Activated naive CD4-positive, alpha-beta T cell (primary cell): Measurements from ENCODE around the gene ETV3.

Experiments used
- DNase-seq, 4 experiments: peaks; one replicate each; lab custom pipeline; 2025; lab: John Stamatoyannopoulos, UW

The ETV3 gene

DNA sequence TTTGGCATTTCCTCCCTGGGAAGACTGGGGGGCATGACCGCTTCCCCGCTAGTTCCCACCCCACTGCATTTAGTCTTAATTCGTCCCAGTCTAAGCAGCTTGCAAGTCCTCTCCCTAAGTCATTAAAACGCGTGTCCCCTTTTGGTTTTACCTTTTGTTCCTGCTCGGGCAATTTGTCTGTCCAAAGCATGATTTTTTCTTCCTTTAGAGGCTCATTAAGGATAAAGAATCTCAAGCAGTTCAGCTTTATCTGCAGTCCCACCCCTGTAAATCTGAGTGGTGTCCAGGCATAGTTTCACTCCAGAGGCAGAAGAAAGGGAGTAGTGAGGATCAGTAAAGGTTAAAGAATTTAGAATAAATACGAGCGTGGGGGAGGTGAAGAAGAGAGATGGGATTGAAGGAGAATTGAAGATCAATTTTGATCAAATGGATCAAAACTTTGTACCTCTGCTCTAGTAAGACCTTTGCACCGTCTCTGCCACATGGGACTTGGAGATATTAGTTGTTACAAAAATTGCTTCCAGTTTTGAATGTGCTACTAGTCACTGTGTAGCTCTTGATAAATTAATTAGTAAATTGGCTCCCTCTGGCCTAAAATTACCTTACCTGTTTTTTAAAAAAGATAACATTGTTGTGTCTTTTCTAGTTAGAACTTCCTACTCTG lies 989 bp upstream of the ETV3 start:
- DNase-seq: no peak

DNA sequence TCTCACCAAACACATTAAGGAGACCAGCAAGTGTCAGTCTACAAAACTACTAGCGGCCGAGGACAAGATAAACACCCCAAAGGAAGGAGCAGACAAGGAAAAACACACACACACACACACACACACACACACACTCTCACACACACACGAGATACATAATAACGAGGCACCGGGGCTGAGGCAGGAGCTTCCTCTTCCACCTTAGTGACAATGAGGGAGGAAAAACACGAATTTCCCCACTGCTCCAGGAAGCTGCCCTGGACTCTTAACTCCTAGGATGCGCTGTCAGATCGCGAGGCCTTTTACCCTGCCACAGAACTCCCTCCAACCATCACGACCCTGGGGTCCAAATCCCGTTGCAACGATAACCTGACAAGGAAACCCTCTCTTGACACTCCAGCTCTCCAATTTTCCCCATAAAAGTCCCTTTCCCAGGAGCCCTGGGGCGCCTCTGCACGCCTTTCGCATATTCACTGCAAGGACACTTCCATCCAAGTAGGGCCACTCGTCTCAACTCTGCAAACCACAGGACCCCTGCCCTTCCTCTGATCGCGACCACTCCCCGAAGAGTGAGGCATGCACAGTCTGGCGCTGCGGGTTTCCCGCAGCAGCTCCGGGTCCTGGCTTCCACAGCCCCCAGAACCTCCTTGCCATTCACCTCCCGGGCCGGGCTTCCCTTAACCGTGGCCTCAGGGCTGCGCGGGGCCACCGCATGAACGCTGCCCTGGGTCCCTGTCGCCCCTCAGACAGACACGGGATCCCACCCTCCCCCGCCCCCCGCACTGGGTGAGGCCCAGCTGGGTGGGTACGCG lies 581 bp downstream of the ETV3 start:
- peak in 1 of 4 experiments; percentile 43 for DNase-seq

DNA sequence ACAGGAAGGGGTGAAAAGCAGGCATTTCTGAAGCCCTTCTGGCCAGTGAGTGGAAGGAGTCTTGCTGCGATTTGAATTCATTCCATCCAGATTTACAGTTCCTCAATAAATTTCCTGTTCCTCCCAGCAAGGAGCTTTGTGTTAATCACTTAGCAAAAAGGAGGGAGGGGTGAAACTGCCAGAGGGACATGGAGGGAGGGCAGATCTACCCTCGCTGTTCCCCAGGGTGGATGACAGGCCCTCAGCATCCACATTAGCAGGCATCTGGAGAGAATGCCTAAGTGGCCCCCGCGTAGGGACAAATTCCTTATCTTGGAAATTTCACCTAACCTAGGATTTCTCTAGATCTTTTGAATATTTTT lies 1.2 kb downstream of the ETV3 start:
- no peak for DNase-seq

DNA sequence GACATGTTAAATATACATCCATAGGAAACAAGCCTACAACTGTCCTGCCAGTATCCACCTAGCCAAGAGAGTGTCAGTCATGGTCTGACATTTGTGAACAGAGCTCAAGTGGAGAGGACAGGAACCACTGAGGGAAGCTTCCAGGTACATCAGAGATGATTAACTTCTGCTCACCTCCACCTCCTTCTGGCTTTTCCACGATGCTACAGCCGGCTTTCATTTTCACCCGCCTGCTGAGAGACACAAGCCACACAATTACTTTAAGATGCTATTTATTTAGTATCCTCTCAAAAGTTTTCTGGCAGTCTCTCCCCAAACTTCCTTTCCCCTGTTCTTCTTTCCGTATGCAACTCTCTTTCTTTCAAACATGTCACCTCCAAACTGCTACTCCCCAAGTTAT lies 2.1 kb downstream of the ETV3 start:
- no peak for DNase-seq

DNA sequence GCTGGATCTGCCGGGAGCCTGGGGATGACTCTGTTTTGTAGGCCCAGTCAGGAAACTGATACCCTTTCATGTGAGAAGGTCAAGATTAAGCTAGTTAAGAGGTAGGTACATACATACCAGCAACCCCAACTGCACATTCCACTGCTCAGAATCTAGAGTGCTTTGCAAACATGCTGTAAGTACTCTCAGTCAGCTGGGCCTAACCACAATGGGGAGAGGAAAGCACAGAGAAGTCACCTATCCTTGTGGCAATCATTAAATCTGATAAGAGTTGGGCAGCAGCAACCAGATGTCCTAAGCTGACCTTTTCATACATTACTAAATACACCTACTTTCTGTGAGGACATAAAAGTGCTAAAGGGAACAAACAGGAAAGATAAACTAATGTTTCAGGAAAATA lies 2.5 kb downstream of the ETV3 start:
- DNase-seq: no peak

DNA sequence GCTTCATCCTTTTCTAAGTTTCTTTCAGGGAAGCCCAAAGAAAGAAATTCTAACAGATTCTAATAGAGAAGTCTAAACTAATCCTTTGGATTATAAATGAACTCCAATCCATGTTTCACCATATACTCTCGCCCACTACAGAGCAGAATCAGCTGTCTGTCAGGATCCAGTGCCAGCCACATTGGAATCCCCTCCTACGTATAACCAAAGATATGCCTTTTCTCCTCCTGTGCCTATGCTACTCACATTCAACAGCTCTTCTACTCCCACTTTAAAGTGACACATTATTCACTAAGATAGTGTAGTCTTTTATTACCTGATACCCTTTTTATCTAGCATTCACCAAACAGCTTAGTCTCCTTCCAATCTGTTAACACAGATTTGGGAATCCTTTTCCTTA lies 3.1 kb downstream of the ETV3 start:
- DNase-seq: no peak

DNA sequence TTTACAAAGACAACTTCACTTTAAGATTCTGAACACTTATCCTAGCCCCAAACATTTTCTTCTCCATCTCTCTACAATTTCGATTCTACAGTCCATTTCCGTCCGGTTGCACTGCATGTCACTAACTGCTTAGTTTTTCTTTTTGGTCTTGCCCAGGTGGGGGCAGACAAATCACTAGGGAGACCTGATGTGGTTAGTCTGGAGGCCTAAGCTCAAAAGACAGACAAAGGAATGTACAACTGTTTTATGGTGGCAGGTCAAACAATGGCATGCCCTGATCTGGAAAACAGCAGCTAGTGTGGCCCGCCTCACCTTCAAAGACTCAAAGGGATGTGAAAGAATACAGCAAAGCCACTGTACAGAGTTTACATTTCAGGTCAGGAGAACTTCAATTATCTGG lies 3.8 kb downstream of the ETV3 start:
- DNase-seq: no peak

DNA sequence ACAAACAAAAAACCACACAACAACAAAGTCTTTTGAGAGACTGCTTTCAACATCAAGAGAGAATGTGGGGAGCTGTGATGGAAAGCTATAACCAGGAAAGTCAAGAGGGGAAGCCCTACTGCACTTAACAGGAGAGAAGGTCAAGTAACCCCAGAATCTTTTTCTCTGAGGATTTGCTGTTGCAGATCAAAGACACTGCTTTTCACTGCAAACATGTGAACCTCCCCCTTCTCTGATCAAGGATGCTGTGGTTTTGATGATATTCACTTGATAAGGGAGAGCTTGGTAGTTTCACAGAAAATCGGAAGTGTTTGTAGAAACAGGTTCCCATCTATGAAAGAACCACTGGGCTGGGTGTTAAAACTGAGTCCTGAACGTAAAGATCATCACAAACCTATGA lies 4.8 kb downstream of the ETV3 start:
- no peak for DNase-seq

DNA sequence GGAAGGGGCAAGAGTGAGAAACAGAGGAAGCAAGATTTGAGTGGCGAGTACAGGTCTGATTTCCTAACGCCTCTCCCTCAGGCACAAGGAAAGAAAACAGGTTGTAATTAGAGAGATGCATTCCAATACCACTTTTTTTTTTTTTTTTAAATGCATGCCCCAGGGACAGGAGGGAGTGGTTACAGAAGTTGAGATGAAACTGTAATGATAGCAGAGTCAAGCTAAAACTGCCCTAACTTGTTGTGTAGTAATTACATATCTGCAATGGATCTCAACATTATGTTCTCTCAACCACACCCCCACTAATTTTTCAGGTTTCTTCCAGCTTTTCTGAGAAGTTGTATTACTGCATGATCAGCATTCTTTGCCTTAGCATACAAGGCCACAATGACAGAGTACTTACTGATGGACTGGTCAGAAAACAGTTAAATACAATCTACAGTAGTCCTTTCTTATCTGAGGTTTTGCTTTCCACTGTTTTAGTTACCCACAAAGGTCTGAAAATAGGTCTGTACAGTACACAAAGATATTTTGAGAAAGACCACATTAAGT lies 5.5 kb downstream of the ETV3 start:
- DNase-seq: no peak

DNA sequence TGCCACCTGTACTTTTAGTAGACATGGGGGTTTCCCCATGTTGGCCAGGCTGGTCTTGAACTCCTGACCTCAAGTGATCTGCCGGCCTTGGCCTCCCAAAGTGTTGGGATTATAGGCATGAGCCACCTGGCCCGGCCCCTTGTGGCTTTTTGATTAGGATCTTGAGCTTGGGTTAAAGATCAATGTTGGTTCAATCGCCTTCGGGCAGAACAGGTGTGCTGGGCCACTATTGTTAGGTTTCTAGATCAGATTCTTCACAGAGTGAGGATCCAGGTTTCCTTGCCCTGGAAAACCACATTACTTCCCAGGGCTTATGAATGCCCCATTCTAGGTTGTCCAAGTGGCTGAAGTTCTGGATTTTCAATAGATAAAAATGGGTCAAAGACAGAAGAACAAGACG lies 6.1 kb downstream of the ETV3 start:
- DNase-seq: no peak

DNA sequence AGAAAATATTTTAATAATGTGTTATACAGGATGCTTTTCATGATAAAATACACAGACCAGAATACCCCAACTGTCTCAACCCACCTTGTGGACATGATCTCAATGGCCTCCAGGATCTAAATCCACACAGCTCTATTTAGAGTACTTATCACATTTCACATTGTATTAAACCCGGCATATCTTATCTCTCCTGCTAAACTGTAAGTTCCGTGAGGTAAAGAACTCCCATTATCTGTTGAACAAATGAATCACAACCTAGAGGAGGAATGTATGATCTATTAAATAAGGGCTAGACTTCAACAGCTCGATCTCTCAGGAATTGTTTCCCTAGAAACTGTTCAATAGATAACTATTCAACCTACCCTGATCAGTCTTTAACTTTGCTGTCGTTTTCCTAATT lies 6.9 kb downstream of the ETV3 start:
- no peak for DNase-seq

DNA sequence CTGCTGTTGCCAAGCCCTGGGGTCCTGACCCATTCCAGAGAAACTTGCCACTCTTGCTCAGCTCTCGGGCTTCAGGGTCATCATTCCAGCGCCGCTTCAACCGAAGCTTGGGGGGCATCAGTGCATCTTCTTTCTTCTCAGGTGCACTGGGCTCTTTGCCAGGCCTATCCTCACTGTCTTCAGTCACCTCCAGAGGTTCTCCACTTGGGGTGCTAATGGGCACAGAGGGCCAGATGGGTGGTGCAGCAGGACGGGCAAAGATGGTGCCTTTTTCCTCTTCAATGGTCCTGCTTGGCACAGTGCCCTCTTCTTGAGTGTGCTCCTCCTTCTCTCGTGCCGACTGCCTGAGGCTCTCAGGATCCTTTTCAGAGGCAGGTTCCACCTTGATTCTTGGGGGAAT lies 13.3 kb downstream of the ETV3 start:
- no peak for DNase-seq

DNA sequence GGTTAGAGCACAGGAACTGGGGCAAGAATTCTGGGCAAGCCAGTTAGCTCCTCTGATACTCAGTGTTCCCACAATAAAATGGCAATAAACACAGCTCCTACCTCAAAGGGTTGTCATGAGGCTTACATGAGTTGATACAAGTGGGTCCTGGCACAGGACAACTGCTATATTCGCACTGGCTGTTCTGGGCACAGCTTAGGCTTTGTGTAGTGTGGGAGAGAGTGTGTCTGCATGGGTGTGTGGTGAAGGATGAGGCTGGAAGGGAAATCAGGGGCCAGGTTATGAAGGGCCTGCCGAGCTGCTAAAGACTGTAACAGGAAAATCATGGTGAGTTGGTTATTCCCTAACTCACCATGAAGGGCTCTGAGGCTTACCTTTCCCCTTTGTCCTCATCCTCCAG lies 18.7 kb downstream of the ETV3 start:
- no peak for DNase-seq

DNA sequence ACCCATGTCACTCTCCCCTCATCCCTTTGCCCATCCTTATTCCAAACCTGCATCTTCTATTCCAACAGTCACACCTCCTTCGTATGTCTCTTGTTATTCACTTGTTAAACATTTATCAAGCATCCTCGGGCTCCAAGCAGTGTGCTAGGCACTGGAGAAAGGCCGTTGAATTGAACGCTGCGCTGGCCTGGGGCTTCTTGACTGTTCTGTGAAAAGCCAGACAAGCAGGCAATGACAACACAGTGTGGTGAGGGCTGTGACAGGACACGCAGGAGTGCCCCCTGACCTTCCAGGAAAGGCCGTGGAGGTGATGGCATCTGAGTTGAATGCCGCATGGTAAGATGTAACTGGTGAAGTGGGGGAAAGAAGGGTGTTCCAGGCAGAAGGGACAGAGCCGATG lies 19.2 kb downstream of the ETV3 start:
- no peak for DNase-seq

DNA sequence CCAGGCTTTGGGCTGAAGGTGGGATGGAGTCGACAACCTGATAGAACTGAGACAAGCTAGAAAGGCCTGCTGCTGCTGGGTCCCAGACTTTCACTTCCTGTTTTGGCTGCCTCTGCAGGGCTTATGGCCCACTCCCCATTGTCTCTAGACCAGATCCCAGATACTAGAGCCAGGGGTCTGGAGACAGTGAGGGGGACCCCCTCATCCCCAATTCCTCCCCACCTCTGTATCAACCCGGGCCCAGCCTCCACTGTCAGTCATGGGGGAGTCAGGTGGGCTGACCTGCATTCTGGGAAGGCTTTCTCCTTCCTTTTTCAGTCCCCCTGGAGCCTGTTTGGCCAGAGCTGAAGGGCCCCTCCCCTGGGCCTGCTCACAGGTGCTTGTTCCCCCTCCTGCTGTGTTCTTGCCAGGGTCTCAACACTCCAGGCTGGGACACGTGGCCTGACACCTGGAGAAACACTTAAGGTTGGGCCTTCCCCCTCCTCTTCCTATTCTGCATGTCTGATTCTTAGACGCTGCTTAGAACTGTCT lies 20.6 kb downstream of the ETV3 start:
- DNase-seq: no peak

DNA sequence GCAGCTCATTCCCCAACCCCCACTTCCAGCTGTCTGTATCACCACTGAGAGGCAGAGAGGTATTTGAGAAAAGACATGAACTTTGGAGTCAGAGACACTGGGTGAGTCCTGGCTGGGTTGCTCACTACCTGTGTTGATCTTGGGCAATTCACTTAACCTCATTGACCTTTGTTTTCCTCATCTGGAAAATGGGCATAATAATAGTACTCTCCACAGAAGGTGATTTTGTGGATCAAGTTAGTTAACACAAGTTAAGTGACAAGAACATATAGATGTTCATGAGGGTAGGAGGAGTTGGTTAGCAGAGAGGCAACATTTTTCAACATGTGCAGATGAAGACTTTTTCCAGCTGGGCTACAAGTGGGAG lies 21.5 kb downstream of the ETV3 start:
- no peak for DNase-seq

DNA sequence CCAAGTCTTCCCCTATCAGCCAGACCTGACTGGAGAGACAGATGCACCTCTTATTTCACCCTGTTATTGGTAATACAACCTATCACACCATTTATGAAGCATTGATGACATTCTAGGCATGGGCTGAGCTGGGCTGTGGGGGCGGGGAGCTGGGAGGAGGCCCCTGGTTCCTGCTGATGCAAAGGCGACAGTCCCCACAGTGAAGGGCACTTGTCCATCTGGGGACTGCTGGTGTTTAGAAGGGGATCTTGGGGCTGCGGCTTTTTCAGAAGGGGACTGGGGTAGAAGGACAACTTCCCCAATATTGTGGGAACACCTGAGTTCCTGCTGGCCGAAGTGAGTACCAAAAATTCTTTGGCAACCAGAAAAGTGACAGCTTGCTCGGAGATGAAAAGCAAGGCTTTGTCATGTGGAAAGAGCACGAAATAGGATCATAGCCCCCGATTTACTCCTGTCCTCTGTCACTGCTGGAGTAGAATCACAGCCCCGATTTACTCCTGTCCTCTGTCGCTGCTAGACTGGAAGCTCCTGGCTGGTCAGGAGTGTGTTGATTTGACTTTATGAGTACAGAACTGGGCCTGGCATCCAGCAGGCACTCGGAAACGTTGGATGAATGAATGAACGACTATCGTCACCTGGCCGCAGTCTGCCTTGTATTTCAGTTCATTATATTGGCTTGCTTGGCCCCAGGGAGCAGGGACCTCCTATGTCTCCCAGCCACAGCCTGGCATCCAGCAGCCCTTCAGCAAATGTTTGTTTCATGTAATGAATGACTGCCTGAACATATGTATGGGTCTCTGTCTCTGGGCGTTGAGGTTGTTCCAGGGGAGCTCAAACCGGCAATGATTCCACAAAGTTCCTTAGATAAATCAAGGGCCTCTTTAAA lies 22.1 kb downstream of the ETV3 start:
- no peak for DNase-seq

DNA sequence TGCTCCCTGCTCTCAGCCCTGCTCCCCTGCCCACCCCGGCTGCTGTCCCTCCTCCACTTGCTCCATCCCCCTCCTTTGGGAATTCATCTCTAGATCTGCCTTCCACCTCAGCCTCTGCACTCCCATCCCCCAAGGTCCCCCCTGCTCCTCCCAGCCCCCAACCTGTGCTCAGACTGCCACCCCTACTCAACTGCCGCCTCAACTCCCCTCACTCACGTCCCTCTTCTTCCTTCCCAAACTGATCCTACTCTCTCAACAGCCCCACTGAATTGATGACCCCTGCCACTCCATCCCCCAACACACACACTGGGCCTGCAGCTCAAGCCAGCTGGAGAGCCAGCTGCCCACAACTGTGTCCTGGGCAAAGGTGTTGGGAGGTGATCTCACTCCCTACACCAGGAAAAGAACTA lies 22.8 kb downstream of the ETV3 start:
- no peak for DNase-seq

DNA sequence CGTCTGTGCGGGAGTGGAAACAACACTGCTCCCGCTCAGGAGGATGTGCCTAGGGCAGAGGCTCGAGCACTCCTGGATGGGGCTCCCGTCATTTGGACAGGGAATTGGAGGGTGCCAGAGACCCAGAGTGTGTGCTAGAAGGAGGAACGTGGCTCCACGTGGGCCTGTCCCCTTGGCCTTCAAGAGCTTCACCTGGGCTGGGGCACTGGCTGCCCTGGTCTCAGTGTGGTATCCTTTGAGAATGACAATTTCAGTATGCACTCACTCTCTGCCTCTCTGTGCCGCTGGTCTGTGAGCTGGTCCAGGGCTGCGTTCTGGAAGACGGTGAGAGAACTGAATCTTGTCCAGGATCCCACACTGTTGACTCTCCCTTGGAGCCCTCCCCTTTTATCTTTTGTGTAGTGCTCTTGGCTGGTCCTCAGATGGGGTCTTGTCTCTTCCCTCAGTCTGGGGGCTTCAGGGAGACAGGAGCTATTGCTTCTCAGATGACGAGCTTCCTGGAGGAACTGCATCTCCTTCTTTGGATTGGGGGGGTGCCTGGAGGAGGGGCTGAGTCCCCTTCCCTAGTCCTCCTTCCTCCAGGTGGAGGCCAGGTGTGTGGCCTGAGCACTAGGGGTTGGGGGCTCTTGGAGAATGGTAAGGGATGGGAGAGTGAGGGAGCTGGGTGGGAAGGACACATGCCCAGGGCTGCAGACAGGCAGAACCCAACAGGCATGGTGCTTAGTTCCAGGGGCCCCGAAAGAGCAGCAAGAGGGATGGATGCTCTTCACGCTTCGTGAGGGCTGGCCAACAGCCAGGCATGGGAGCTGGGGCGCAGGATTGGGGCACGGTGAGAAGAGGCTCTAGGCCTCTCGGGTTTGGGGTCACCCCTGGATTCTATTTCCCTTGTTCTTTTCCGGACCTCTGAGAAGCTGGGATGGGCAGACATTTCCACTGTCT lies 23.7 kb downstream of the ETV3 start:
- DNase-seq: no peak

DNA sequence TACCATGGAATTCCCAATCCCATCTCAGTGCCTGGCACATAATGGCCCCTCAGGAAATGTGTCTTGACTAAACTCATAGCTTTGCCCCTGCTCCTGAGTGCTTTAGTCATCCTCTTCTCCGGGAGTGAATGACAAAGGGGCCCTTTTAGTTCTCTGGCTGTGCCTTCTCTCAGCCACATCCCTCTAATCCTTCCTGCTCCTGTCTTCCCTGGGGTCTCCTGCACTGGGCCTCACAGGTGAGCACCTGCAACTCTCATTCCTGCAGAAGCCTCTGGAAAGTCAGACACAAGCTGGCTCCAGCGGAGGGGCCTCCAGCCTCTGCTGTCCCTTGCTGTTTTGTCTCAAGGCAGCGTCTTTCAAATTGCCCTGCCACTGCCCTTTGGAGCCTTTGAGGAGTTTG lies 24.6 kb downstream of the ETV3 start:
- DNase-seq: no peak

DNA sequence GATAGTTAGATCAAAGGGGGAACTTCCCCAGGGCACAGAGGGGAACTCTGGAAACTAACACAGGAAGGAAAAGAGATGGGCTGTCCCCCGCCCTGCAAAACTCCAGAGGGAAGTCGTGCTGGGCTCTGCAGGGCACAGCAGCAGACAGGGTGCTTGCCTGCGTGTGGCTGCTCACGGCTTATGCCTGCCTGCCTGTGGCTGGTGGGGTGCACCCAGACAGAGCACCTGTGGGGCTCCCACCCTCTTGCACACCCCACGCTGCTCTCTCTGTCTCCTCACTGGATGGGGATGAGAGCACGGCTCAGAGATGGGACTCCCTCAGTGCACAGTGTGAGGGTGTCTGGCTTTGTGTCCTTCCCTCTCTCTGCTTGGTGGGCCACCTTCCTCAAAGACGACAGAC lies 25.1 kb downstream of the ETV3 start:
- no peak for DNase-seq
